GM12878 (cell line): Measurements from ENCODE around the gene NCMAP. TPM values are rescaled to one million over a fixed set of nuclear protein-coding genes. Genes with fewer than 3 reads are reported as not detected.

Experiments used
- ATAC-seq: fragments of 200-7000 bp; cut with Tn5 transposase; 3 replicates; pipeline ENCODE4 v1.9.1; 2020; ENCODE audit warnings: mild to moderate bottlenecking, moderate library complexity
- BruUV-seq: library from RNA; stranded (reverse); fragments of 400-500 nt; replicated peaks from 2 replicates; lab custom pipeline; 2021; lab: Mats Ljungman, UMichigan
- CTCF ChIA-PET: fragments of 300-600 bp; sonication (Branson Sonifier 250); formaldehyde crosslinking; extraction: SDS; loops from one replicate; lab custom pipeline; 2021; ENCODE audit warnings: inconsistent platforms; lab: Yijun Ruan, JAX
- POLR2A ChIA-PET: fragments of 350-600 bp; formaldehyde crosslinking; extraction: SDS; loops from one replicate; lab custom pipeline; 2021; ENCODE audit warnings: inconsistent platforms; lab: Charles Lee
- RAD21 ChIA-PET: fragments of 300-600 bp; sonication (Branson Sonifier 250); formaldehyde crosslinking; loops from one replicate; lab custom pipeline; 2023; ENCODE audit warnings: antibody characterized with exemption; ENCODE audit not compliant: unreplicated experiment; lab: Charles Lee
- SMC1A ChIA-PET: fragments of 300-600 bp; sonication (Branson Sonifier 250); formaldehyde crosslinking; loops from one replicate; lab custom pipeline; 2023; ENCODE audit not compliant: unreplicated experiment, uncharacterized antibody; lab: Charles Lee
- DNase-seq: peaks from one replicate; pipeline ENCODE4 v3.0.0-alpha.2; 2011; ENCODE audit warnings: low read depth, low spot score
- FAIRE-seq: peaks from 3 replicates; lab custom pipeline; 2011; peaks lifted over from hg19 to GRCh38; lab: Jason Lieb, UNC
- H2AFZ ChIP-seq: 2 replicates; pipeline ENCODE4 v1.6.0; 2011; ENCODE audit warnings: low read depth, low read length, control low read depth; ENCODE audit not compliant: control insufficient read depth
- H3K27ac ChIP-seq: 2 replicates; pipeline ENCODE4 v1.5.1; 2011; ENCODE audit warnings: control low read depth; ENCODE audit not compliant: control insufficient read depth, insufficient read depth
- H3K27me3 ChIP-seq, 2 experiments: replicated peaks in 1 of 2; 2 replicates each; pipeline versions ENCODE4 v1.6.0 to v1.6.1; 2011; ENCODE audit warnings: low read length in 1 of 2; ENCODE audit not compliant: control insufficient read depth in 2 of 2, insufficient read depth in 2 of 2
- H3K36me3 ChIP-seq, 2 experiments: 2 replicates each; pipeline ENCODE4 v1.5.1; 2011; ENCODE audit warnings: low read length in 1 of 2; ENCODE audit not compliant: control insufficient read depth in 2 of 2, insufficient read depth in 2 of 2
- H3K4me1 ChIP-seq: 2 replicates; pipeline ENCODE4 v1.6.1; 2011; ENCODE audit warnings: mild to moderate bottlenecking, low read length, moderate library complexity, mixed read lengths; ENCODE audit not compliant: control insufficient read depth, insufficient read depth
- H3K4me2 ChIP-seq: 2 replicates; pipeline ENCODE4 v1.6.0; 2011; ENCODE audit warnings: control low read depth; ENCODE audit not compliant: control insufficient read depth, insufficient read depth
- H3K4me3 ChIP-seq: fragments of 200-600 bp; sonication (generic); 2 replicates; pipeline ENCODE4 v1.5.1; 2016
- H3K79me2 ChIP-seq: 2 replicates; pipeline ENCODE4 v1.6.0; 2011; ENCODE audit warnings: low read length; ENCODE audit not compliant: control insufficient read depth, insufficient read depth
- H3K9ac ChIP-seq: 2 replicates; pipeline ENCODE4 v1.8.0; 2011; ENCODE audit warnings: low read length, control low read depth, mixed read lengths; ENCODE audit not compliant: control insufficient read depth, insufficient read depth
- H3K9me3 ChIP-seq: replicated peaks from 3 replicates; pipeline ENCODE4 v1.5.1; 2011; ENCODE audit warnings: mild to moderate bottlenecking, low read length; ENCODE audit not compliant: control insufficient read depth, insufficient read depth
- H4K20me1 ChIP-seq: 2 replicates; pipeline ENCODE4 v1.6.0; 2011; ENCODE audit not compliant: control insufficient read depth, insufficient read depth
- ASH2L ChIP-seq: fragments of 300-600, 200-600 bp; sonication (generic); IDR thresholded peaks from 2 replicates; pipeline ENCODE4 v1.6.1; 2017; ENCODE audit warnings: low read depth, mild to moderate bottlenecking, borderline replicate concordance
- CEBPZ ChIP-seq: fragments of 150-350 bp; IDR thresholded peaks from 2 replicates; pipeline ENCODE4 v1.6.1; 2016; ENCODE audit warnings: low read depth, low read length
- CREM ChIP-seq: IDR thresholded peaks from 2 replicates; pipeline ENCODE4 v1.6.1; 2014; ENCODE audit warnings: antibody characterized with exemption, low read depth
- ETV6 ChIP-seq, 2 experiments: fragments of 450-650 bp in 1 of 2; IDR thresholded peaks in 1 of 2; conservative IDR thresholded peaks in 1 of 2; 2 replicates each; pipeline ENCODE4 v1.6.1; 2014; ENCODE audit warnings: antibody characterized with exemption in 1 of 2, borderline replicate concordance in 1 of 2, low read depth in 1 of 2, mild to moderate bottlenecking in 1 of 2, moderate library complexity in 1 of 2
- HDAC2 ChIP-seq: fragments of 200-600 bp; sonication (generic); IDR thresholded peaks from 2 replicates; pipeline ENCODE4 v1.6.1; 2017
- HSF1 ChIP-seq: fragments of 150-350 bp; IDR thresholded peaks from 2 replicates; pipeline ENCODE4 v1.6.1; 2014; ENCODE audit warnings: mild to moderate bottlenecking, low read depth, low read length
- MXI1 ChIP-seq: fragments of 150-350 bp; IDR thresholded peaks from 2 replicates; pipeline ENCODE4 v1.6.1; 2011; ENCODE audit warnings: low read depth, mild to moderate bottlenecking, inconsistent platforms, low read length, improper control_type of control experiment
- MYC ChIP-seq: IDR thresholded peaks from 2 replicates; pipeline ENCODE4 v1.6.1; 2011; ENCODE audit warnings: mild to moderate bottlenecking, low read length, moderate library complexity, inconsistent platforms; ENCODE audit not compliant: insufficient read depth, insufficient replicate concordance, insufficient read length, severe bottlenecking
- NBN ChIP-seq: fragments of 450-650 bp; IDR thresholded peaks from 2 replicates; pipeline ENCODE4 v1.6.1; 2016
- RELB ChIP-seq: fragments of 450-650 bp; IDR thresholded peaks from 2 replicates; pipeline ENCODE4 v1.6.1; 2017; ENCODE audit warnings: low read depth, mild to moderate bottlenecking, moderate library complexity
- SIN3A ChIP-seq: IDR thresholded peaks from 2 replicates; pipeline ENCODE4 v1.6.1; 2012; ENCODE audit warnings: low read depth, low read length, improper control_type of control experiment
- SKIL ChIP-seq: fragments of 450-650 bp; IDR thresholded peaks from 2 replicates; pipeline ENCODE4 v1.6.1; 2017; ENCODE audit warnings: mild to moderate bottlenecking, low read depth, inconsistent platforms; ENCODE audit not compliant: poor library complexity, severe bottlenecking
- SREBF2 ChIP-seq: IDR thresholded peaks from 2 replicates; pipeline ENCODE4 v1.6.1; 2012; ENCODE audit warnings: mild to moderate bottlenecking, low read length
- USF1 ChIP-seq: IDR thresholded peaks from 2 replicates; pipeline ENCODE4 v1.6.1; 2011; ENCODE audit warnings: borderline replicate concordance, low read depth, mild to moderate bottlenecking, moderate library complexity, mixed read lengths, low read length; ENCODE audit not compliant: insufficient read depth; ENCODE audit errors: extremely low read length
- WGBS: methylation state at CpG from one replicate; pipeline ENCODE4 v1.1.6; 2016; ENCODE audit warnings: low lambda C conversion rate; ENCODE audit not compliant: insufficient replicate concordance, insufficient coverage; ENCODE audit errors: missing lambda C conversion rate; 5-methylcytosine and 5-hydroxymethylcytosine counted together
- in situ Hi-C: fragments of 300-500 bp; cut with MboI; formaldehyde crosslinking; loops from 9 replicates; pipeline ENCODE4 v1.14.3; 2018; ENCODE audit warnings: mixed read lengths
- intact Hi-C: fragments of 100-400 bp; cut with micrococcal nuclease; formaldehyde crosslinking; loops from one replicate; pipeline ENCODE4 v1.14.2; 2022; ENCODE audit not compliant: unreplicated experiment
- polyA plus RNA-seq, 11 experiments: library from polyadenylated mRNA; depleted of rRNA in 4 of 11; unstranded in 6 of 11; stranded (reverse) in 5 of 11; fragments of >200 nt; fragmentation: Nextera tagmentation in 4 of 11; fragmentation: Illumina TruSeq in 1 of 11; extraction: Ambion mirVana in 4 of 11; extraction: Trizol in 1 of 11; gene quantifications; 1 replicate in 1 of 11; 2 replicates in 10 of 11; pipeline versions ENCODE4 v1.2.1 to v1.2.3, GENCODE V29; 2011 to 2016; ENCODE audit warnings: inconsistent platforms in 2 of 11, missing spikeins in 2 of 11, low read depth in 1 of 11
- total RNA-seq, 4 experiments: library from RNA; depleted of rRNA in 3 of 4; stranded (reverse); fragments of >200 nt in 3 of 4; fragmentation: Illumina TruSeq in 1 of 4; extraction: Trizol in 1 of 4; gene quantifications; 2 replicates each; pipeline versions ENCODE4 v1.2.1 to v1.2.3, GENCODE V29; 2013 to 2021

Gene NCMAP
- total and polyA plus RNA-seq, 10 of the 15 experiments (the other 5 are each of a cell fraction or from before 2014, with no cell fraction given), result not detected

GRCh38 chr1:24600551-24600950 lies 44.7 kb downstream of the NCMAP start:
- H3K4me1 ChIP-seq, result no peaks in the 10 kb centered on the region
- no peak for DNase-seq
- intact Hi-C loops, result no loop called here
- H3K27me3 ChIP-seq, result no peaks in the 10 kb centered on the region; a peak in 1 of 4 replicates
- SMC1A ChIA-PET, result no interaction called here
- no peak for ATAC-seq
- no TSS peak for BruUV-seq
- H4K20me1 ChIP-seq, result no peaks in the 10 kb centered on the region
- no peaks in the 10 kb centered on the region; the same call in 2 of the 3 replicates for H3K9me3 ChIP-seq
- H3K4me3 ChIP-seq, result no peak overlapping the region
- RAD21 ChIA-PET, result no interaction called here
- H2AFZ ChIP-seq, result no peak overlapping the region
- no peak overlapping the region for H3K4me2 ChIP-seq
- H3K79me2 ChIP-seq, result no peaks in the 10 kb centered on the region
- CTCF ChIA-PET, result no interaction called here
- no peak for FAIRE-seq
- in situ Hi-C loops, result no loop called here
- no peak overlapping the region for H3K9ac ChIP-seq
- whole genome bisulfite sequencing, result 57% methylated on average over 5 of the region's 5 CpGs
- no peak overlapping the region for H3K27ac ChIP-seq
- POLR2A ChIA-PET, result no interaction called here
- no peaks in the 10 kb centered on the region for H3K36me3 ChIP-seq
- TF ChIP-seq MXI1 (no peak), HDAC2 (no peak), SIN3A (no peak), MYC (no peak), ASH2L (no peak), ETV6 (conservative IDR thresholded peaks at IDR 0.05 in 1 of 2, IDR thresholded peaks at IDR 0.05 in 1 of 2; ENCODE audit: borderline replicate concordance in 1 of 2, low read depth in 1 of 2) (no peak), RELB (no peak), HSF1 (no peak), SREBF2 (no peak), USF1 (no peak), CREM (no peak), NBN (no peak), CEBPZ (no peak), SKIL (no peak)
